GM21515 (cell line): ENCODE results near the gene BSND.

Source experiments
- ATAC-seq: cut with Tn5 transposase; IDR thresholded peaks from one replicate; pipeline ENCODE4 v1.9.1; 2021; ENCODE audit not compliant: unreplicated experiment

The BSND gene

DNA sequence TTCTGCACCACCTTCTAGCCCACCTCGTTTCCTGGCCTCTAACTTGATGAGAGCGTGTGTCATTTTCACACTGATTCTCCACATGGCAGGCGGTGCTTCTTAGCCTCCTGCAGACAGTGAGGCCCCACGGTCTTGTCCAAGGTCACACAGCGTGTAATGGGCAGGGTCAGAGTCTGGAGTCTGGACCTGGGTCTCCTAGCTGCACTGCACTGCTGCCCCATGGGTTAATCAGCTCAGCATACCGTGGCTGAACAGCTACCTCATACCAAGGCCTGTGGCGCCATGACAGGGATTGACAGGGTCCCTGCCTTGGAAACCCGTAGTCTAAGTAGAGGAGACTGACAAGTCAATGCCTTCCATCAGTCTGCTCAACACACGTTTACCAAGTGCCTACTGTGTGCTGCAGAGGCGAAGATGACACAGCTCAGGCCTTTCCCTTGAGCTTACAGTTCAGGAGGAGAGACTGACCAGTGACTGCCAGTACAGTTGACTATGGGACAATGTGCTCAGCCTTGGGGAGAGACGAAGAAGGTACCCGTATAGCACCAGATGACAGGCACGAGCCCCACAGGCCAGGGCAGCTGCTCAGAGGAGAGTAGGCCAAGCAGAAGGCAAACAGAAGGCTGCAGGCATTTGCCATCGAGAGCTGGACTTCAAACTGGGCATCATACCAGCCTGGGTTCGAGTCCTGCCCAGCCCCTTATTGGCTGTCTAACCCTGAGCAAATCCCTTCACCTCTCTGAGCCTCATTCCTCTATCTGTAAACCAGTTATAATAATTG is 46.1 kb downstream of the BSND start:
- no peak for ATAC-seq

DNA sequence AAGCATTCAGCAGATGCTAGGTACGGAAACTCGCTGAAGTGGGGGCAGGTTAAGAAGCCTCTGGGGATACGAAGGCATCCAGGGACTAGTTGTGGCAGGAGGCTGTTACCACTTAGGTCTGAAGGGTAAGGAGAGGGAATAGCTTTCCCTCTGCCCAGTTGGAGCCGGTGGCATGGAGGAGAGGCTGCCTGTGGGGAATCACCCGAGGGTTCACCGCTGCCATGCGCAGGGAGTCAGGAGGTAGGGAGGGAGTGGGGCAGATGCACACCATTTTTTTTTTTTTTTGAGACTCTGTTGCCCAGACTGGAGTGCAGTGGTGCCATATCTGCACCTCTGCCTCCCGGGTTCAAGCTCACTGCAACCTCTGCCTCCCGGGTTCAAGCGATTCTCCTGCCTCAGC is 46.7 kb downstream of the BSND start:
- ATAC-seq, result no peak

DNA sequence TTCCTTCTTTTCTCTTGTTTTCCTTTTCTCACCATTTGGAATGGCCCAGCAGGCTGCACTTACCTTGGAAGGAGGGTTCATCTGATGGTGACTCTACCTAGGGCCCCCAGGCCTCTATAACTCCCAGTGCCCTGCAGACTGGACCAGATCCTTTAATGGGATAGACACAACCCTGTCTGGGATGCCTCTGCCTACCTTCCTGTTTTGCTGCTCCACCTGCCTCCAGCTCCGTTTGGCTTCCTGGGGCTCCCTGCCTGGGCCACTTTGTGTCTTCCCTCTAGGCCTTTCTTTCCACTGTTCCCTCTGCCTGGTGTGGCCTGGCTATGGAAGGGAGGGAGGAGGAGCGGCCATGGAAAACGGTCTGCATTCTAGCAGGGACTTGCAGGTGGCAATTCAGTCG is 48.1 kb downstream of the BSND start:
- no peak for ATAC-seq

DNA sequence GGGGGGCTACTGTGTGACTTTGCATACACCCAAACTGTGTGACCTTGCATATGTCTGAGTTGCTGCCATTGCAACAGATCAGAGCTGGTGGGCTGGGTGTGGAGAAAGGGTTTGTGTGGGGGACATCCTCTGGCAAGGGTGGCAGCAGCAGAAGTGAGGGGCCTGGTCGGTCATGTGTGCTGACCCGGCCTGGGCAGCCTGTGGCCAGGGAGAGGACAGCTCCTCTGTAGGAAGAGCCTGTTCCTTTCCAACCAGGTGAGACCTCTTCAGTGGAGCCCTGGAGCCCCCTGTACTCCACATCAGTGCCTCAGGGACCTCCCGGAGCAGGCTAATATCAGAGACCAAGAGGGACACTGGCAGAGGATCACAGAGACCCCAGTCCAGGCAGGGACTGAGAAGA is 48.9 kb downstream of the BSND start:
- ATAC-seq, result no peak

DNA sequence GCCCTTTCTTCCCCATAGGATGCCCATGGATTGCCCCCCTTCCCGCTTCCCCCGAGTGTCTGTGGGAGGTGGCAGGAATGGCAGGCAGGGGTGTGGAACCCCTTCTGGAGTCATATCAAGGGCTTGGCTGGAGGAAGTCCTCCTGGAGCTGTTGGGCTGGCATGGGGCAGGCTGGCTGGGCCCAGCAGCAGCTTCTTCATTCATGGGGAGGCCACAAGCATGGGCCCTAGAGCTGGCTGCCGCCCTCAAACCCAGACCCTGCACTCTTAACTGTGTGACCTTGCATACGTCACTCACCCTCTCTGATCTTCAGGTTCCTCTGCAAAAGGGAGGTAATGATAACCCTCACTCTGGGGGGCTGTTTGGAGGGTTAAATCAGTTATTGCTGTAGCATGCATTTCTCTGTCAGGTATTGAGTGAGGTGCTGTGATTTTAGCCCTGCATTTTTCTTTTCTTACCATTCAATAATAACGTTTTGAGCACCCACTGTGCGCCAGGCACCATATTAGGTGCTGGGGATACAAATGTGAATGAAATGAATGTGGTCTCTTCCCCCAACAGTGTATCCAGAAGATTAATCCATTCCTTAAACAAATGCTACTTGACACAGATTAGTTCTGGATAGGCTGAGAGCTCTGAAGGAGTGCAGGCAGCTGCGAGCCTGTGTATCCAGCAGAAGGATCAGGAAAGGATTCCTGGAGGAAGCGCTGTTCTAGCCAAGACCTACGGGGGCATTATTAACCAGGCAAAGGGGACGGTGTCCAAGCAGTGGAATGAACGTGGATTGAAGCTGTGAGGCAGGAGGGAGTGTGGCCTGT is 49.9 kb downstream of the BSND start:
- no peak for ATAC-seq

DNA sequence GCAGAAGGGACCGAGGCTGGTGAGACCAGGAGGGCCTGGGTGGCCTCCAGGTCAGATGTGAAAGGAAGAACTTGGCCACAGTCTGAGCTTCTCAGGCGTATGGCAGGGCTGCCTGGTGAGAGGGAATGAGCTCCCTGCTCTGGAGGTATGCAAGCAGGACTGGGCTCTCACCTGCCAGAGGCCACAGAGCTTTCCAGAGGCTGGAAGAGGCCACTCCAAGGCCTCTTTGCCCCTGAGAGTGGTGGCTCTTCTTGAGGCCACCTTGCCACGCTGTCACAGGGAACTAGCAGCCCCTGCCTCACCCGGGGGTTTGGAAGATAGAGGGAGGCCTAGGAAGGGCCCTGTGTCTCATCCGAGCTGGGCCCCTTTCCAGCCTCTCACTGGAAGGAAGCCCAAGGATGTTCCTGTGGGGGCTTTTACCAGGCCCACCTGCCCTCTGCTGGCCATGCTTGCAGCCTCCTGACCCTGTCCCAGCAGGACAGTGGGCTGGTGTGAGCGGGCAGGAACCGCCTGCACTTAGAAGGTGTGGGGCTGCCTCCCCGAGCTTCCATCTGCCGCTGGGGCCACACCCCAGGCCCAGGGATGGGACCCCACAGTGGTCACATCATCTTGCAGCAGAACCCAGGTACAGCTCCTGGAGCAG is 50.7 kb downstream of the BSND start:
- no peak for ATAC-seq

DNA sequence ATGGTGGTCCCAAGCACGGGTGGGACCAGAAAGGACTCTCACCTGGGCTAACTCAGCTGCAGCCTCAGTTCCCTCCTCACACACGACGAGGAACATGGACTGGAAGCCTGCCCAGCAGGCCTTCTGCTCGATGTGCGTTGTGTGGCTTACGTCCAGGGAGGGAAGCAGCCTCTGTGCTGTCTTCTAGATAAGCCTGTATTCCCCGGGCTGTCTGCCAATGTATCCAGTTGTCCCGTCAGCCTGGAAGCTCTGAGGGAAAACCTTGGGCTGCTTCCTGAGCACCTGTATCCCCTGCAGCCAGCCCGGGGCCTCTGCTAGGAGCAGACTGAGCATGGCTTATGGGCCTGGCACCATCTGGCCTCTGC is 51.2 kb downstream of the BSND start:
- ATAC-seq, result no peak

DNA sequence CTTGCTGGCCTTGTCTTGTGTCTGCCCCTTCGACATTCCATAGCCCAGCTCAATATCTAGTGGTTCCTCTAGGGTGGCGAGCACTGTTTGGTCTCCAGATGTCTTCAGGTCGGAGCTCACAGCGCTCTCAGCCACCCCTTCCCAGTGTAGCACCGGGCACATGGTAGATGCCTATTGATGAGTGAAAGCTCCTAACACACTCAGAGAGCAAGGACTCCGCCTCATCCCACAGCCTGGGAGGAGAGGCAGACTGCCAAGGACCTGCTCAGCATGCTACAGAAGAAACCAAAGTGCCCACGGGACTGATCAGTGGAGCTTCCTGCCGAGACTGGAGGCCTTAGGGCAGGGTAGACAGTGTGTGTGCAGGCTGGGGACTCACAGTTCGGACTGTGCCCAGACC is 51.5 kb downstream of the BSND start:
- ATAC-seq, result no peak

DNA sequence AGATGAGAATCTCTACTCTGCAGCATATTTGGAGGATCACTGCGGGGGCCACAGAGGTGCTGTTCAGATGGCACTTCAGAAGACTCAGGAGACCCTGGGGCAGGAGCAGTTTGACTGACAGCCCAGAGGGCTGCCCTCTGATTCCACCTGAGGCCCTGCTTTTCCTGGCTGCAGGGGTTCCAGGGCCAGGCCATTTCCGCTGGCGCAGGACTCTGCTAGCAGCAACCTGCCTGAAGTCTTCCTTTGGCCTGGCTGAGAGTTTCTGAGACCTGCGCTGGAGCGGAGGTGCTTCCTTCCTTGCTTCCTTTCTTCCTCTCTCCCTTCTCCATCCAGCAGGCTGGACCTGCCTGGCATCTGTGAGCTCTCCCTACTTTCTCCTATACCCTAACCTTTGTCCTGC is 52.4 kb downstream of the BSND start:
- ATAC-seq, result no peak

DNA sequence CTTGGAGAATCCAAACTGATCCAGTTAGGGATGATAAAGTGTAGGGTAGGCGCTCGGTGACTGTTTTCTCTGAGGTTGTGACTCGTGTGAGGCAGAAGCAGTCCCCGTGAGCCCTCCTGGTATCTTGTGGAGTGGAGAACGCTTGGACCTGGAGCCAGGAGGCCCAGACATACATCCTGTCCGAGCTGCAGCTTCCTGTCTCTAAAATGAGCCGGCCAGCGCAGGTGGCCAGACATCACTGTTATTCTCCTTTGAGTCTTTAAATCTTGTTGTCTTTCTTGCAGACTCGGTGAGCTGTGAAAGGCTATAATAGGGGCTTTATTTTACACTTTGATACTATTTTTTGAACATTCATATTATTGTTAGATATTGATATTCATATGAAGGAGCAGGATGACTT is 52.9 kb downstream of the BSND start:
- ATAC-seq, result no peak

DNA sequence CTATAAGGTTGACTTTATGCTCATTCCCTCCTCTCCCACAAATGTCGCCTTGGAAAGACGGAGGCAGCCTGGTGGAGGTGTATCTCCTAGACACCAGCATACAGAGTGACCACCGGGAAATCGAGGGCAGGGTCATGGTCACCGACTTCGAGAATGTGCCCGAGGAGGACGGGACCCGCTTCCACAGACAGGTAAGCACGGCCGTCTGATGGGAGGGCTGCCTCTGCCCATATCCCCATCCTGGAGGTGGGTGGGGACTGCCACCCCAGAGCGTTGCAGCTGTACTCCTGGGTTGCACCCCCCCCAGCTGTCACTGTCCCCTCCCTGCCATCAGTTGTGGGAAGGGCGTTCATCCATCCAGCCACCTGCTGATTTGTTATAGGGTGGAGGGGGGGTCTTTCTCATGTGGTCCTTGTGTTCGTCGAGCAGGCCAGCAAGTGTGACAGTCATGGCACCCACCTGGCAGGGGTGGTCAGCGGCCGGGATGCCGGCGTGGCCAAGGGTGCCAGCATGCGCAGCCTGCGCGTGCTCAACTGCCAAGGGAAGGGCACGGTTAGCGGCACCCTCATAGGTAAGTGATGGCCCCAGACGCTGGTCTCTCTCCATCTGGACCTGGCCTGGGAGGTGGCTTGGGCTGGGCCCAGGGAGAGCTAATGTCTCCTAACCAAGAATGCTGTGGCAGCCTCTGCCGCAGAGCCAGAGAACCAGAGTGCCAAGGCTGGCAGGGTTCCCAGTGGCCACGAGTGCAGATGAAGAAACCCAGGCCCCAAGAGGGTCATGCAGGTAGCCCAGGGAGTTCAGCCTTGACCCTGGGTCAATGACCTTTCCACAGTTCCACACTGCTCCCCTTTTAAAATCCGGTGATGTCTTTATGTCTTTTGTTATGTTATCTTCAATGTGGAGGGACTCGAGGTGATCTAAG is 53.7 kb downstream of the BSND start:
- ATAC-seq, result no peak

DNA sequence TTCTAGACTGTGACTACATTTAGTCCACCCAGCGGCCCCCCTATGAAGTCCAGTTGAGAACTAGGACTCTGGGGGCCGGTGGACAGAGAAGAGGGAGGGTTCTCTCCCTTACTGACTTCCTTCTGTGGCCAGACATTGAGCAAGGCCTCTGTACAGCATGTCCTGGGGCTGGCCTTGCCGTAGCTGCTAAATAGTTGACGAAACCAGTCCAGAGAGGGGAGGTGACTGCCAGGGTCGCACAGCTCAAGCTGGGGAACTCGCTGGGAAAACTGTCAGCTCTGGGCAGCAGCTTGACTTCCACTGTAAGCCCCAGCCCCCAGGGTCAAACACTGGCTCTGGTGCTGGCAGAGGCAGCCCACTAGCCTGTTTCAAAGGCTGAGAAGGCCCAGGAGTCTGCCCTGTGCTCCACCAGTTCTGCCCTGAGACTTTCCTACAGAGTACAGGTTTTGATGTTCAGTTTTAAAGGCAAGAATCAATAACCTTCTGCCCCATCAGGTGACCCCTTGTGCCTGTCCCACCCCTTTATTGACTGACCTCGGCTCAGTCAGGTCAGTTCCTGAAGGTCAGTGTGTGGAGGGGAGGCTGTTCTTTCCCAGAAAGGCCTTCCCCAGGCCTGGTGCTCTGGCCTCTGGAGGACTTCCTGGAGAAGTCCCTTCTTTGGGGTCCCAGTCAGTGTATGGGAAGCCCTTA is 54.7 kb downstream of the BSND start:
- ATAC-seq, result no peak

DNA sequence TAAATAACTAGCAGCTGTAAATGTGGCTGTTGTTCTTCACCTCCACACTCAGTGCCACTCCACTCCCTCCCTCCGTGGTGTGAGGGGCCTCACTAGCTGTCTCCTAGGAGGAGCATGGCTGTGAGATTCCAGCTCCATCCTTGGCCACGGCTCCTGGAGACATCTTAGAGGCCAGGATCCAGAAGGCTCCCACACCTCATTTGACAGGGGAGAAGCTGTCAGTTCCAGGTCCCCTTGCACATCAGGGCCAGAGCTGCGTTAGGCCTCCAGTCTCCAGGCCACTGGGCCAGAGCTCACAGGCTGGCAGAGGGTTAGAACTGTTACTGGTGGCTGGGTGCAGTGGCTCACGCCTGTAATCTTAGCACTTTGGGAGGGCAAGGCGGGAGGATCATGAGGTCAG is 55.7 kb downstream of the BSND start:
- ATAC-seq, result no peak

DNA sequence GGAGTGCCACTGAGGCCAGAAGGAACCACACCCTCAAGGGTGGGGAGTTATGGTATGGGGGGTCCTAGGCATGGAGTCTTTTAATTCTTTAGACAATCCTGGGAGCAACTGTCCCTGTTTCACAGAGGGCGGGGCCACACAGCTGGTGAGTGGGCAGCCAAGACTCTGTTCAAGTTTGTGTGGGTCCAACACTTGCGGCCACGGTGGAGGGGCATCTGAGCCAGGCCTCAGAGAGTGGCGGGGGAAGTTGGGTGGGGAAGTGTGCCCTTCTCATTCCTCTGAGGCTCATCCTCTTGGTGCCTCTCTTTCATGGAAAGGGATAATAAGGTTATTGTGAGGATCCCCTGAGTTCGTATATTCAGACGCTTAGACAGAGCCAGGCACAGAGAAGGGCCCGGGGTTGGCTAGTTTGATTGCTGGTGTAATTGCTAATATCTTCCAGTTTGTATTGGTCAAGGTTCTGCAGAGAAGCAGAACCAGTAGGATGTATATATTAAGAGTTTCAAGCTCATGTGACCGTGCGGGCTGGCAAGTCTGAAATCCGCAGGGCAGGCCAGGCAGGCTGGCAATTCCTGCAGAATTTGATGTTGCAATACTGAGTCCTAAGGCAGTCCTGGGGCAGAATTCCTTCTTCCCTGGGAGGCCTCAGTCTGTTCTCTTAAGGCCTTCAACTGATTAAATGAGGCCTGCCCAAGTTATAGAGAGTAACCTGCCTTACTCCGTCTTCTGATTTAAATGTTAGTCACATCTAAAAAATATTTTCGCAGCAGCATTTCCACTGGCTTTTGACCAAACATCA is 56.5 kb downstream of the BSND start:
- ATAC-seq, result no peak

DNA sequence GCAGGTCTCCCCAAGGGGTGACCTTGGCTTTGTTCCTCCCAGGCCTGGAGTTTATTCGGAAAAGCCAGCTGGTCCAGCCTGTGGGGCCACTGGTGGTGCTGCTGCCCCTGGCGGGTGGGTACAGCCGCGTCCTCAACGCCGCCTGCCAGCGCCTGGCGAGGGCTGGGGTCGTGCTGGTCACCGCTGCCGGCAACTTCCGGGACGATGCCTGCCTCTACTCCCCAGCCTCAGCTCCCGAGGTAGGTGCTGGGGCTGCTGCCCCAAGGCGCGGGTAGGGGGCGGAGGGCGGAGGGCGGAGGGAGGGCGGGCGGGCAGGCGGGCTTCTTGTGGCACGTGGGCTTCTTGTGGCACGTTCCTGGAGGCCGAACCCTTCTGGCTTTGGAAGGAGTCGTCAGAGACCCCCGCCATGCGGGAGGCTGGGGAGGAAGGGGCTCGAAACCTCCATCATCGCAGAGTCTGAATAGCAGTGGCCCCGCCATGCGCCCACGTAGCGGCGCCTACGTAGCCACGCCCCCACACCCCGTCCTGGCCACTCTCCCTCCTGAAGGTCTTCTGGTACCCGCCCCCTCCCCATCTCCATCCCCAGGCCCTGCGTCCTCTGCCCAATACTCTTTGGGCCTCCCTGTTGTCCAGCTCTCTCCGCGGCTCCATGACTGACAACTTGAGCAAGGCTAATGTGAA is 57.4 kb downstream of the BSND start:
- no peak for ATAC-seq

DNA sequence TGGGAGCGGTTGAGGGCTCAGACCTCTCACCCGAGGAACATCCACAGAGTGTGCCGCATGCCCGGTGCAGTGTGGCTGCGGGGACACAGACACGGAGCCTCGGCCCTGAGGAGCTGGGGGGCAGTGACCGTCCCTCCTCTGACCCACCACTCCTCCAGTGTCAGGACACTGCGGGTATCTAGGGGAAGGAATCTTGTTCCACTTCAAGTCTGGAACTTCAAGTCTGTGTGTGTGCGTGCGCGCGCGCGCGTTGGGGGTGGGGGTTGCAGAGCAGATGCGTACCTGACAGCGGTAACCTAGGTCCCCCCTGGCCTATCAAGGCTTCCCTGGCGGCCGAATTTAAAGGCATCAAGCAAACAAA is 57.9 kb downstream of the BSND start:
- ATAC-seq, result no peak

DNA sequence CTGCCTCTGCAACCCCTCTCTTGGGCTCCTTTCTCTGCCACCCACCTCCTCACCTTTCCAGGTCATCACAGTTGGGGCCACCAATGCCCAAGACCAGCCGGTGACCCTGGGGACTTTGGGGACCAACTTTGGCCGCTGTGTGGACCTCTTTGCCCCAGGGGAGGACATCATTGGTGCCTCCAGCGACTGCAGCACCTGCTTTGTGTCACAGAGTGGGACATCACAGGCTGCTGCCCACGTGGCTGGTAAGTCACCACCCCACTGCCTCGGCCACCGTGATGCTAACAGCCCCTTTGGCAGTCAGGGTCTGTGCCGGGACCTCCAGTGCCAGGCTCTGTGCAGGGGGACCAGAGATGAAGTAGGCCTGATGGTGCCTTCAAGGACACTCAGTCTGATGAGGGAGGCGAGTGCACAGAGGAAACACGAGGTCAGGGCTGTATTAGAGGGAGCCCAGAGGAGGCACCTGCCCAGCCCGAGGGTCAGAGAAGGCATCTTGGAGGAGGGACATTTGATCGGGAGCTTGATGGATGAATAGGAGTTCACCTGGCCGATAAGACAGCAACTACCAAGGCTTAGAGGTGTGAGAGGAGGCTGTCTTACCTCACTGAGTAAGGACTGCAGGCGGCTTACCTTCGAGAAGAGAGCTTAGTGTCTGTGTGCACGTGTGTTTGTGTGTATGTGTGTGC is 58.7 kb downstream of the BSND start:
- ATAC-seq, result no peak

DNA sequence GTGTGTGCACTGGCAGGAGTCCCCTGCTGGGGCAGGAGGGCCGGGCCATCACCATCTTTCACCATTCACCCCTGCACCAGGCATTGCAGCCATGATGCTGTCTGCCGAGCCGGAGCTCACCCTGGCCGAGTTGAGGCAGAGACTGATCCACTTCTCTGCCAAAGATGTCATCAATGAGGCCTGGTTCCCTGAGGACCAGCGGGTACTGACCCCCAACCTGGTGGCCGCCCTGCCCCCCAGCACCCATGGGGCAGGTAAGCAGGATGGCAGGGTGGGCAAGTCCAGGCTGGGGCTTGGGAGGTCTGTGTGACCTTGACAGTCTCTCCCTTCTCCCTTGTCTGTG is 59.2 kb downstream of the BSND start:
- ATAC-seq, result no peak
